ENCODE measurements around the gene MAPT.
A peak's percentile ranks its signal among the peaks of the same experiment; 100 is the strongest.

Gene MAPT

DNA sequence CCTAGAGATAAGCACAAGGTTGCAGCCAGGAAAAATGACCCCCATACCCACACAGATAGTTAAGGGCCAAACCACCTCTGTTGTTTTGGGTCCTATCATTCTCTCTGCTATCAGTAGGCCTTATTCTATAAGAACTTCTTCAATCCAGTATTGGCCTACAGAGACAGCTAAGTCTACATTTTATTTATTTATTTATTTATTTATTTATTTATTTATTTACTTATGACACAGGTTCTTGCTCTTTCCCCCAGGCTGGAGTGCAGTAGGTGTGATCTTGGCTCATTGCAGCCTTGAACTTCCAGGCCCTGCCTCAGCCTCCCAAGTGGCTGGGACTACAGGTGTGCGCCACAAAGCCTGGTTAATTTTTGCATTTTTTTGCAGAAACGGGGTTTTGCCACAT lies 7.5 kb upstream of the MAPT start:
- H3K4me3 ChIP-seq (ENCODE audit: low read depth, low read length): no peak overlapping the region
- TF ChIP-seq CTCF (conservative IDR thresholded peaks at IDR 0.05; ENCODE audit: low read depth, low read length): no peak
- DNase-seq (ENCODE audit: low read depth): no peak

GRCh38 chr17:45888392-45888791 lies 6.0 kb upstream of the MAPT start:
- no peak for DNase-seq (ENCODE audit: low read depth)
- no peak for TF ChIP-seq CTCF (conservative IDR thresholded peaks at IDR 0.05; ENCODE audit: low read depth, low read length)
- H3K4me3 ChIP-seq (ENCODE audit: low read depth, low read length): no peak overlapping the region

- peak; percentile 15 for TF ChIP-seq CTCF (conservative IDR thresholded peaks at IDR 0.05; ENCODE audit: low read depth, low read length)
- no peak overlapping the region for H3K4me3 ChIP-seq (ENCODE audit: low read depth, low read length)
- no peak for DNase-seq (ENCODE audit: low read depth)
These were observed 4.8 kb upstream of the MAPT start for GRCh38 chr17:45889579-45889978.

DNA sequence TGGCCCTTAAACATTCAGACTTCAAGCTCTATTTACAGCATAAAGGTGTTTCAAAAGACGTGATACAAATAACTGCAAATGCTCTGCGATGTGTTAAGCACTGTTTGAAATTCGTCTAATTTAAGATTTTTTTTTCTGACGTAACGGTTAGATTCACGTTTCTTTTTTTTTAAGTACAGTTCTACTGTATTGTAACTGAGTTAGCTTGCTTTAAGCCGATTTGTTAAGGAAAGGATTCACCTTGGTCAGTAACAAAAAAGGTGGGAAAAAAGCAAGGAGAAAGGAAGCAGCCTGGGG lies 681 bp upstream of the MAPT start:
- no peak for TF ChIP-seq CTCF (conservative IDR thresholded peaks at IDR 0.05; ENCODE audit: low read depth, low read length)
- no peak for DNase-seq (ENCODE audit: low read depth)
- peak overlapping the region; percentile 66 for H3K4me3 ChIP-seq (ENCODE audit: low read depth, low read length)

DNA sequence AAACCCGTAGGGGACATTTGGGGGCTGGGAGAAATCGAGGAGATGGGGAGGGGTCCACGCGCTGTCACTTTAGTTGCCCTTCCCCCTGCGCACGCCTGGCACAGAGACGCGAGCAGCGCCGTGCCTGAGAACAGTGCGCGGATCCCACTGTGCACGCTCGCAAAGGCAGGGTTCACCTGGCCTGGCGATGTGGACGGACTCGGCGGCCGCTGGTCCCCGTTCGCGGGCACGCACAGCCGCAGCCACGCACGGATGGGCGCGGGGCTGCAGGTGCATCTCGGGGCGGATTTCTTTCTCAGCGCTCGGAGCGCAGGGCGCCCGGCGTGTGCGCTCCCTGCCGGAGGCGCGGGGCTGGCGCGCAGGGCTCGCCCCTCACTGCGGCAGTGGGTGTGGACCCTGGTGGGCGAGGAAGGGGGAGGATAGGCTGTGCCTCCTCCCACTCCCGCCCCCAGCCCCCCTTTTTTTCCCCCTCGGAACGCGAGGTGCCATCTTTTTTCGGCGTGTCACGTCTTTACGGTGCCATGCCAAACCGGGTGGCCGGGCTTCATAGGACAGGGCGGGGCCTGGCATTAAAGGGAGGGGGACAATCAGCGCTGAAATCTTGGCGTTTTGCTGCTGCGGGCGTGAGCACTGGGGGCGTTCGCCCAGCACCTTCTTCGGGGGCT lies 1.1 kb downstream of the MAPT start:
- TF ChIP-seq CTCF (conservative IDR thresholded peaks at IDR 0.05; ENCODE audit: low read depth, low read length): no peak
- no peak overlapping the region for H3K4me3 ChIP-seq (ENCODE audit: low read depth, low read length)
- peak; percentile 12 for DNase-seq (ENCODE audit: low read depth)

GRCh38 chr17:45895969-45896785 lies 1.8 kb downstream of the MAPT start:
- DNase-seq (ENCODE audit: low read depth): peak; percentile 8
- no peak for TF ChIP-seq CTCF (conservative IDR thresholded peaks at IDR 0.05; ENCODE audit: low read depth, low read length)
- H3K4me3 ChIP-seq (ENCODE audit: low read depth, low read length): no peak overlapping the region
